Type B pancreatic cell (in vitro differentiated cells): Measurements from ENCODE around the gene UGT1A5. TPM values are rescaled to one million over a fixed set of nuclear protein-coding genes. Genes with fewer than 3 reads are reported as not detected.

Source experiments
- DNase-seq: peaks from one replicate; pipeline ENCODE4 v3.0.0; 2021; ENCODE audit warnings: mixed read lengths; ENCODE audit not compliant: unreplicated experiment; ENCODE audit errors: extremely low spot score
- H3K27ac Mint-ChIP-seq: 2 replicates; pipeline ENCODE4 v1.8.0; 2021; ENCODE audit warnings: mild to moderate bottlenecking, mixed read lengths
- H3K27me3 Mint-ChIP-seq: 2 replicates; pipeline ENCODE4 v1.8.0; 2021; ENCODE audit warnings: mixed read lengths
- H3K36me3 Mint-ChIP-seq: 2 replicates; pipeline ENCODE4 v1.8.0; 2021; ENCODE audit warnings: mixed read lengths
- H3K4me1 Mint-ChIP-seq: one replicate; pipeline ENCODE4 v1.8.0; 2021; ENCODE audit warnings: mixed read lengths; ENCODE audit not compliant: unreplicated experiment
- H3K4me3 Mint-ChIP-seq: 2 replicates; pipeline ENCODE4 v1.8.0; 2021; ENCODE audit warnings: mild to moderate bottlenecking, mixed read lengths
- H3K9me3 Mint-ChIP-seq: 2 replicates; pipeline ENCODE4 v1.8.0; 2021; ENCODE audit warnings: mixed read lengths
- total RNA-seq: library from RNA; stranded (reverse); gene quantifications from 2 replicates; pipeline ENCODE4 v1.2.1, GENCODE V29; 2021; ENCODE audit warnings: low replicate concordance
- TF ChIP-seq, protein P1 (sequence below): fragments of 200-600 bp; sonication (generic); conservative IDR thresholded peaks from 2 replicates; pipeline ENCODE4 v1.5.0; 2021; ENCODE audit warnings: antibody characterized with exemption, mild to moderate bottlenecking

The UGT1A5 gene
- total RNA-seq, 1 donor from 2014 or later, result not detected

DNA sequence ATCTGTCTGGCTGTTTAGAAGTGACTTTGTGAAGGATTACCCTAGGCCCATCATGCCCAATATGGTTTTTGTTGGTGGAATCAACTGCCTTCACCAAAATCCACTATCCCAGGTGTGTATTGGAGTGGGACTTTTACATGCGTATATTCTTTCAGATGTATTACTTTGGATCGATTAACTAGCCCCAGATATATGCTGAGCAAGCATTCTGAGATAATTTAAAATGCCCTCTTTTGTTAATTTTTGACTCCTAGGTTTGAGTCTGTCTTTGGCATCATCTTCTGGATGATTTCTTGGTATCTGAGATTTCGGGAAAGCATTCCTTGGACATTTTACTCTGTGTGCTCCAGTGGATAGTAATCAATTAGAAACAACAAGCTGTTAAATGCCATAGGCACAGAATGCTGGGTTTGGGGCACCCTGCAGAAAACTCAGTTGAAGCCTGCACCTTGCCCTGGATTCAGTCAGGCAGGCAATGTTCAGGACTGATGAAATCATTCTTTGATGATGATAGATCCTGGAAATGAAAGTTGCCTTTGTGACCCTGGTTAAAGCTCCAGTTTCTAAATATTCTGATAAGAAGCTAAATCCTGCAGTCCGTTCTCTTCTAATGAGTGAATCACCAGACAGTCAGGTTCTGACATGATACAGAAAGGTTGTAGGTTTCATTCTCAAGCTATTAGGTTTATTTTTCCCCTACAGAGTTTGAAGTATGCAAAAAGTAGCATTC is 48.5 kb downstream of the UGT1A5 start:
- Mint-ChIP-seq H3K4me1 (no peaks in the 10 kb centered on the region), H3K36me3 (no peaks in the 10 kb centered on the region), H3K27ac (no peak overlapping the region), H3K4me3 (no peak overlapping the region), H3K27me3 (peaks cover 19% of the 10 kb centered on the region), H3K9me3 (peaks cover 10% of the 10 kb centered on the region)
- TF ChIP-seq, protein P1, sequence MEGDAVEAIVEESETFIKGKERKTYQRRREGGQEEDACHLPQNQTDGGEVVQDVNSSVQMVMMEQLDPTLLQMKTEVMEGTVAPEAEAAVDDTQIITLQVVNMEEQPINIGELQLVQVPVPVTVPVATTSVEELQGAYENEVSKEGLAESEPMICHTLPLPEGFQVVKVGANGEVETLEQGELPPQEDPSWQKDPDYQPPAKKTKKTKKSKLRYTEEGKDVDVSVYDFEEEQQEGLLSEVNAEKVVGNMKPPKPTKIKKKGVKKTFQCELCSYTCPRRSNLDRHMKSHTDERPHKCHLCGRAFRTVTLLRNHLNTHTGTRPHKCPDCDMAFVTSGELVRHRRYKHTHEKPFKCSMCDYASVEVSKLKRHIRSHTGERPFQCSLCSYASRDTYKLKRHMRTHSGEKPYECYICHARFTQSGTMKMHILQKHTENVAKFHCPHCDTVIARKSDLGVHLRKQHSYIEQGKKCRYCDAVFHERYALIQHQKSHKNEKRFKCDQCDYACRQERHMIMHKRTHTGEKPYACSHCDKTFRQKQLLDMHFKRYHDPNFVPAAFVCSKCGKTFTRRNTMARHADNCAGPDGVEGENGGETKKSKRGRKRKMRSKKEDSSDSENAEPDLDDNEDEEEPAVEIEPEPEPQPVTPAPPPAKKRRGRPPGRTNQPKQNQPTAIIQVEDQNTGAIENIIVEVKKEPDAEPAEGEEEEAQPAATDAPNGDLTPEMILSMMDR, result no peak
- no peak for DNase-seq

DNA sequence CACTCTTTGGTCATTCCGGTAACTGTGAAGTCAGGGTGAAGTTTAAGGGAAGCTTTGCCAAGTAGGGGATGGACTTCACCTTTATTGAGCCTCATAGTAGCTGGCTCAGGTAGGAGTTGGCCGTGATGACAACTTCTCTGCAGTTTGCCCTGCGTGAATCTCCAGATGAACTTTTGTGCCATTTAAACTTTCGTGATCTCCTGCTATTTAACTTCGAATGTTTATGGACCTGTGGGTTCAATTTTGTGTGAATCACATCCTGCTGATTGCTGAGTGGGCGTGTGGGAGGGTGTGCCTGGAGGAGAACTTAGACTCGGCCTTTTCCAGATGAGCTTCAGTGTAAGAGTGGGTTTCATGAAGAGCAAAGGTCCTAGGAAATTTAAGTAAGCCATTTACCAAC is 51.6 kb downstream of the UGT1A5 start:
- no peaks in the 10 kb centered on the region for H3K4me1 Mint-ChIP-seq
- TF ChIP-seq, protein P1, result no peak
- no peaks in the 10 kb centered on the region for H3K9me3 Mint-ChIP-seq
- no peak overlapping the region for H3K27ac Mint-ChIP-seq
- no peak for DNase-seq
- peaks cover 25% of the 10 kb centered on the region for H3K27me3 Mint-ChIP-seq
- H3K4me3 Mint-ChIP-seq, result no peak overlapping the region
- no peaks in the 10 kb centered on the region for H3K36me3 Mint-ChIP-seq

DNA sequence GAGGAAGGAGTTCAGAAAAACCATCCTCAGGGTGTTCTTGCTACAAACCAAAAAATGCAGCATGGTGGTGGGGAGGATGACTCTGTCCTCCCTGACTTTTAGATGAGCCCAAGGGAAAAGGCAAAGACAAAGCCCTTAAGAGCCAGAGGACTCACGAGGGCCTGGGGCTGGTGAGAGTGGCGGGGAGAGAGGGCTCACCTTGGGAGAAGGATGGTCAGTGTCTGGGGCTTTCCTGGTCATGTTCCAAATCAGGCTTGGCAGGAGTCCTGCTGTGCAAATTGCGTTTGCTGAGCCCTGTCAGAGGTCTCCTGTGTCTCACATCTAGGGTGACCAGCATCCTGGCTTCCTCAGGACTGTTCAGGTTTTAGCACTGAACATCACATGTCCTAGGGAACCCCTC is 52.1 kb downstream of the UGT1A5 start:
- DNase-seq, result no peak
- Mint-ChIP-seq H3K4me3 (no peak overlapping the region), H3K27ac (no peak overlapping the region), H3K9me3 (no peaks in the 10 kb centered on the region), H3K27me3 (peaks cover 27% of the 10 kb centered on the region), H3K36me3 (no peaks in the 10 kb centered on the region), H3K4me1 (no peaks in the 10 kb centered on the region)
- TF ChIP-seq, protein P1, result no peak

DNA sequence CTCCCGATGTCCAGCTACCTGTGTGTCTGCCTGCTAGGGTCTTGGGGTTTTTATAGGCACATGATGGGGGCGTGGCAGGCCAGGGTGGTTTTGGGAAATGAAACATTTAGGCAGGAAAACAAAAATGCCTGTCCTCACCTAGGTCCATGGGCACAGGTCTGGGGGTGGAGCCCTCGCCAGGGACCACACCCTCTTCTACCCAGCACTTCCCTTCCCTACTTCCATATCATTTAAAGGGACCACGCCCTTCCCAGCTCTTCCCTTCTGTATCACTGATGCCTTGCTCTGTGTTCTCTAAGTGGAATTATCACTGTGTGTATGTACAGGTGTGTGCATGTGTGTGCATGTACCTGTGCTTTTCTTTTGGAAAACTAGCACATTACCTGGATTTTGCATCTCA is 53.7 kb downstream of the UGT1A5 start:
- Mint-ChIP-seq H3K9me3 (no peaks in the 10 kb centered on the region), H3K4me1 (no peaks in the 10 kb centered on the region), H3K36me3 (no peaks in the 10 kb centered on the region), H3K27me3 (peaks cover 33% of the 10 kb centered on the region), H3K27ac (no peak overlapping the region), H3K4me3 (no peak overlapping the region)
- no peak for DNase-seq
- TF ChIP-seq, protein P1, result no peak

DNA sequence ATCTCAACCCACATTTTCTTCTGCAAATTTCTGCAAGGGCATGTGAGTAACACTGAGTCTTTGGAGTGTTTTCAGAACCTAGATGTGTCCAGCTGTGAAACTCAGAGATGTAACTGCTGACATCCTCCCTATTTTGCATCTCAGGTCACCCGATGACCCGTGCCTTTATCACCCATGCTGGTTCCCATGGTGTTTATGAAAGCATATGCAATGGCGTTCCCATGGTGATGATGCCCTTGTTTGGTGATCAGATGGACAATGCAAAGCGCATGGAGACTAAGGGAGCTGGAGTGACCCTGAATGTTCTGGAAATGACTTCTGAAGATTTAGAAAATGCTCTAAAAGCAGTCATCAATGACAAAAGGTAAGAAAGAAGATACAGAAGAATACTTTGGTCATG is 55.4 kb downstream of the UGT1A5 start:
- no peak overlapping the region for H3K27ac Mint-ChIP-seq
- H3K36me3 Mint-ChIP-seq, result no peaks in the 10 kb centered on the region
- H3K4me3 Mint-ChIP-seq, result no peak overlapping the region
- DNase-seq, result no peak
- TF ChIP-seq, protein P1, result no peak
- H3K9me3 Mint-ChIP-seq, result no peaks in the 10 kb centered on the region
- peaks cover 33% of the 10 kb centered on the region for H3K27me3 Mint-ChIP-seq
- no peaks in the 10 kb centered on the region for H3K4me1 Mint-ChIP-seq

DNA sequence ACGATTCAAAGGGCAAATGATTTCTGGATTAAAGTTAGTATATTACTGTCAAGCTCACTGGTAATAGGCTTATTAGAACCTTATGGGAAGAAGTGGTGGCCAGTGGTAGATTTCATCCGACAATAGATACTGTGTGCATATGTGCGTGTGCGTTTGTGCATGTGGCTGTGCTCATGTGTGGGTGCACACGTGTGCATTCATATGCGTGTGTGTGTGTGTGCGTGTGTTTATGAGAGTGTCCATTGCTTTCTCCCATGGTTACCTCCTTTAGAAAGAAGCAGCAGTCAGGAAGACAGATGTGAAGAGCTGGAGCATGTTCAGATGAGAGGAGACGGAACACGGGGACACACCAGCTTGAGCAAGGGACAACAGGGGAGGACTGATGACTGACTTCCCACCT is 56.6 kb downstream of the UGT1A5 start:
- TF ChIP-seq, protein P1, result no peak
- Mint-ChIP-seq H3K4me3 (no peak overlapping the region), H3K27ac (no peak overlapping the region), H3K27me3 (peaks cover 23% of the 10 kb centered on the region), H3K9me3 (no peaks in the 10 kb centered on the region), H3K4me1 (no peaks in the 10 kb centered on the region), H3K36me3 (no peaks in the 10 kb centered on the region)
- DNase-seq, result no peak
